Smooth muscle cell (in vitro differentiated cells): ENCODE results near the gene SHC2. TPM values are rescaled to one million over a fixed set of nuclear protein-coding genes. Genes with fewer than 3 reads are reported as not detected.

Source experiments
- DNase-seq: peaks from one replicate; lab custom pipeline; 2025; ENCODE audit not compliant: unreplicated experiment; lab: John Stamatoyannopoulos, UW
- H2AFZ ChIP-seq: fragments of 200-600 bp; sonication (generic); 2 replicates; pipeline ENCODE4 v1.6.0; 2016; ENCODE audit warnings: antibody characterized with exemption, low read depth, mild to moderate bottlenecking
- H3F3A ChIP-seq: fragments of 200-600 bp; sonication (generic); 2 replicates; pipeline ENCODE4 v1.6.0; 2017; ENCODE audit warnings: antibody characterized with exemption, low read depth
- H3K27ac ChIP-seq: fragments of 200-600 bp; sonication (generic); 2 replicates; pipeline ENCODE4 v1.5.1; 2016; ENCODE audit warnings: low read depth, mild to moderate bottlenecking
- H3K27me3 ChIP-seq: fragments of 200-600 bp; sonication (generic); 2 replicates; pipeline ENCODE4 v1.6.1; 2016; ENCODE audit warnings: low read depth, mild to moderate bottlenecking
- H3K36me3 ChIP-seq: fragments of 200-600 bp; sonication (generic); 2 replicates; pipeline ENCODE4 v1.5.1; 2016; ENCODE audit warnings: low read depth
- H3K4me1 ChIP-seq: fragments of 200-600 bp; sonication (generic); 2 replicates; pipeline ENCODE4 v1.5.1; 2016; ENCODE audit warnings: low read depth
- H3K4me2 ChIP-seq: fragments of 200-600 bp; sonication (generic); 2 replicates; pipeline ENCODE4 v1.6.0; 2016; ENCODE audit warnings: mild to moderate bottlenecking
- H3K4me3 ChIP-seq: fragments of 200-600 bp; sonication (generic); 2 replicates; pipeline ENCODE4 v1.5.1; 2016; ENCODE audit warnings: mild to moderate bottlenecking
- H3K79me2 ChIP-seq: fragments of 200-600 bp; sonication (generic); 2 replicates; pipeline ENCODE4 v1.6.0; 2016; ENCODE audit warnings: low read depth, mild to moderate bottlenecking
- H3K9ac ChIP-seq: fragments of 200-600 bp; sonication (generic); 2 replicates; pipeline ENCODE4 v1.6.0; 2016; ENCODE audit warnings: low read depth
- H3K9me3 ChIP-seq: fragments of 200-600 bp; sonication (generic); replicated peaks from 2 replicates; pipeline ENCODE4 v1.5.1; 2016; ENCODE audit warnings: low read depth
- H4K20me1 ChIP-seq: fragments of 200-600 bp; sonication (generic); 2 replicates; pipeline ENCODE4 v1.6.0; 2016; ENCODE audit warnings: low read depth
- CTCF ChIP-seq: fragments of 200-600 bp; sonication (generic); IDR thresholded peaks from 2 replicates; pipeline ENCODE4 v1.5.1; 2017; ENCODE audit warnings: borderline replicate concordance, mild to moderate bottlenecking, antibody characterized with exemption; ENCODE audit not compliant: insufficient read depth, poor library complexity, severe bottlenecking
- WGBS: methylation state at CpG from one replicate; pipeline ENCODE4 v1.1.7; 2016; ENCODE audit warnings: low lambda C conversion rate; 5-methylcytosine and 5-hydroxymethylcytosine counted together
- polyA plus RNA-seq: library from polyadenylated mRNA; unstranded; fragments of >200 nt; fragmentation: Nextera tagmentation; extraction: Ambion mirVana; gene quantifications from 2 replicates; pipeline ENCODE4 v1.2.1, GENCODE V29; 2016
- total RNA-seq: library from RNA; depleted of rRNA; stranded (reverse); fragments of >200 nt; gene quantifications from 2 replicates; pipeline ENCODE4 v1.2.3, GENCODE V29; 2014

SHC2 gene
- total and polyA plus RNA-seq, 2 experiments from 2014 or later: 15.6 to 29.3 TPM

- H3K79me2 ChIP-seq: no peaks in the 10 kb centered on the region
- no peak overlapping the region for H3K9ac ChIP-seq
- no peak overlapping the region for H3K4me2 ChIP-seq
- H3K4me3 ChIP-seq: no peak overlapping the region
- peaks cover 7% of the 10 kb centered on the region for H3F3A ChIP-seq
- H3K27ac ChIP-seq: peak overlapping the region; percentile 4
- no peak for TF ChIP-seq CTCF
- H3K4me1 ChIP-seq: no peaks in the 10 kb centered on the region
- H2AFZ ChIP-seq: no peak overlapping the region
- no peaks in the 10 kb centered on the region for H4K20me1 ChIP-seq
- H3K36me3 ChIP-seq: no peaks in the 10 kb centered on the region
- no peaks in the 10 kb centered on the region for H3K27me3 ChIP-seq
- H3K9me3 ChIP-seq: no peaks in the 10 kb centered on the region
- 53% methylated on average over 31 of the region's 31 CpGs for WGBS
- DNase-seq: no peak
Measured at GRCh38 chr19:447816-448560, 12.8 kb downstream of the SHC2 start.

GRCh38 chr19:447064-447426 lies 13.8 kb downstream of the SHC2 start:
- no peak overlapping the region for H3K27ac ChIP-seq

GRCh38 chr19:444677-445210 lies 16.1 kb downstream of the SHC2 start:
- no peak overlapping the region for H2AFZ ChIP-seq
- H3K27ac ChIP-seq: no peak overlapping the region
- no peak overlapping the region for H3K4me3 ChIP-seq
- no peaks in the 10 kb centered on the region for H4K20me1 ChIP-seq
- no peaks in the 10 kb centered on the region for H3K27me3 ChIP-seq
- H3K4me2 ChIP-seq: no peak overlapping the region
- no peak overlapping the region for H3K9ac ChIP-seq
- no peak for DNase-seq
- no peaks in the 10 kb centered on the region for H3K4me1 ChIP-seq
- H3K9me3 ChIP-seq: no peaks in the 10 kb centered on the region
- H3K36me3 ChIP-seq: no peaks in the 10 kb centered on the region
- 97% methylated on average over 26 of the region's 26 CpGs for WGBS
- no peak for TF ChIP-seq CTCF
- H3F3A ChIP-seq: no peaks in the 10 kb centered on the region
- no peaks in the 10 kb centered on the region for H3K79me2 ChIP-seq

More at GRCh38 chr19:447064-447426, 13.8 kb downstream of the SHC2 start:
- H3K9ac ChIP-seq: no peak overlapping the region
- H3K79me2 ChIP-seq: no peaks in the 10 kb centered on the region
- H4K20me1 ChIP-seq: no peaks in the 10 kb centered on the region
- no peaks in the 10 kb centered on the region for H3K36me3 ChIP-seq
- no peaks in the 10 kb centered on the region for H3K9me3 ChIP-seq
- H3K27me3 ChIP-seq: no peaks in the 10 kb centered on the region
- H3K4me2 ChIP-seq: no peak overlapping the region
- H3K4me3 ChIP-seq: no peak overlapping the region
- 82% methylated on average over 21 of the region's 24 CpGs for WGBS
- TF ChIP-seq CTCF: no peak
- H3K4me1 ChIP-seq: no peaks in the 10 kb centered on the region
- H2AFZ ChIP-seq: no peak overlapping the region
- no peak for DNase-seq
- H3F3A ChIP-seq: peaks cover 7% of the 10 kb centered on the region

- Histone ChIP-seq H4K20me1 (no peaks in the 10 kb centered on the region), H3K36me3 (no peaks in the 10 kb centered on the region), H3F3A (no peaks in the 10 kb centered on the region), H3K9me3 (no peaks in the 10 kb centered on the region), H2AFZ (no peak overlapping the region), H3K79me2 (no peaks in the 10 kb centered on the region), H3K9ac (no peak overlapping the region), H3K27ac (no peak overlapping the region), H3K4me1 (no peaks in the 10 kb centered on the region), H3K4me2 (no peak overlapping the region), H3K27me3 (no peaks in the 10 kb centered on the region), H3K4me3 (no peak overlapping the region)
- no peak for TF ChIP-seq CTCF
- DNase-seq: no peak
- WGBS: 100% methylated on average over 1 of the region's 2 CpGs
Measured at GRCh38 chr19:443005-443404, 17.8 kb downstream of the SHC2 start.
